Erythroblast (primary cell): Measurements from ENCODE around the gene NKRF.

Experiments
- GATA1 ChIP-seq: IDR thresholded peaks from 2 replicates; pipeline ENCODE4 v1.6.1; 2011; ENCODE audit warnings: low read depth, mild to moderate bottlenecking, control low read depth, low read length, moderate library complexity
- POLR2A ChIP-seq: IDR thresholded peaks from 2 replicates; pipeline ENCODE4 v1.6.1; 2011; ENCODE audit warnings: mild to moderate bottlenecking, low read length

DNA sequence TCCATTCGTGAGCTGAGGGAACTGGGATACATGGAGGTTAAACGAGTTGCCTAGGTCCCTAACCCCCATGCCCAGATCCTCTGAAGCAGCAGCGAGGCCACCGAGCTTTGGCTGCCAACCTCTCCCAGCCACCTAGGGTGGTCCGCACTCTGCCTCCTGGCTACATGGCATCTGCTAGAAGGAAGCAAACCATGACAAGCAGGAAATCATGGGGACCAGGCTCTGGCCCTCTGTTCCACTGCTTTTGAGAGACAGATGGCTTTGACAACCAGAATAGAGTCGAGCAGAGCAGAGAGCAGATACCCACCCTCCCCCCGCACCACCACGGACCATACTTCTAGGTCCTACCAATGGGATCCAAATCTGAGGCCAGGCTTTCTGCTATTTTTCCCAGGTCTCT is 37.5 kb upstream of the NKRF start:
- TF ChIP-seq POLR2A: no peak
- no peak for TF ChIP-seq GATA1
